IMR-90 (cell line): Measurements from ENCODE around the gene SIM2. TPM values are rescaled to one million over a fixed set of nuclear protein-coding genes. Genes with fewer than 3 reads are reported as not detected.

Experiments
- ATAC-seq: fragments of 200-7000 bp; cut with Tn5 transposase; 2 replicates; pipeline ENCODE4 v1.9.1; 2020; ENCODE audit warnings: low read depth, mild to moderate bottlenecking, moderate library complexity
- BruUV-seq: library from RNA; stranded (reverse); fragments of 400-500 nt; replicated peaks from 2 replicates; lab custom pipeline; 2021; lab: Mats Ljungman, UMichigan
- CTCF ChIA-PET: fragments of 300-600 bp; formaldehyde crosslinking; extraction: SDS; loops from one replicate; lab custom pipeline; 2021; ENCODE audit warnings: antibody characterized with exemption; lab: Yijun Ruan, JAX
- POLR2A ChIA-PET: fragments of 300-600 bp; sonication (Branson Sonifier 250); formaldehyde crosslinking; loops from one replicate; lab custom pipeline; 2022; ENCODE audit warnings: antibody characterized with exemption; ENCODE audit not compliant: unreplicated experiment; lab: Charles Lee
- DNase-seq: peaks from one replicate; pipeline ENCODE4 v3.0.0; 2013
- H2AFZ ChIP-seq: replicated peaks from 2 replicates; pipeline ENCODE3; 2013; ENCODE audit warnings: low read length, mild to moderate bottlenecking; ENCODE audit not compliant: poor library complexity
- H2AK5ac ChIP-seq: 2 replicates; pipeline ENCODE4 v1.6.1; 2013; ENCODE audit warnings: low read depth, low read length, inconsistent platforms
- H2AK9ac ChIP-seq: replicated peaks from 2 replicates; pipeline ENCODE3; 2013; ENCODE audit warnings: mild to moderate bottlenecking, low read depth, low read length, moderate library complexity; ENCODE audit not compliant: poor library complexity
- H2BK120ac ChIP-seq: 2 replicates; pipeline ENCODE4 v1.6.1; 2013; ENCODE audit warnings: low read depth, low read length, inconsistent platforms
- H2BK15ac ChIP-seq: 3 replicates; pipeline ENCODE4 v1.6.1; 2013; ENCODE audit warnings: low read depth, low read length, inconsistent platforms
- H2BK20ac ChIP-seq: 2 replicates; pipeline ENCODE4 v1.6.1; 2013; ENCODE audit warnings: low read depth, mild to moderate bottlenecking, inconsistent platforms, low read length, moderate library complexity
- H2BK5ac ChIP-seq: 2 replicates; pipeline ENCODE4 v1.6.1; 2013; ENCODE audit warnings: mild to moderate bottlenecking, low read depth, low read length, inconsistent platforms; ENCODE audit not compliant: poor library complexity, severe bottlenecking
- H3K14ac ChIP-seq: replicated peaks from 2 replicates; pipeline ENCODE4 v1.6.1; 2013; ENCODE audit warnings: low read depth, low read length, inconsistent platforms
- H3K18ac ChIP-seq: 2 replicates; pipeline ENCODE4 v1.6.1; 2013; ENCODE audit warnings: low read depth, low read length, control low read depth
- H3K23ac ChIP-seq: 2 replicates; pipeline ENCODE4 v1.6.1; 2013; ENCODE audit warnings: low read depth, low read length, inconsistent platforms
- H3K27ac ChIP-seq: 2 replicates; pipeline ENCODE4 v1.5.1; 2013; ENCODE audit warnings: mild to moderate bottlenecking, control low read depth, low read length; ENCODE audit not compliant: insufficient read depth
- H3K27me3 ChIP-seq: 2 replicates; pipeline ENCODE4 v1.6.1; 2013; ENCODE audit warnings: low read length; ENCODE audit not compliant: control insufficient read depth, insufficient read depth
- H3K36me3 ChIP-seq: 2 replicates; pipeline ENCODE4 v1.6.1; 2013; ENCODE audit warnings: low read length, mixed read lengths; ENCODE audit not compliant: control insufficient read depth, insufficient read depth
- H3K4ac ChIP-seq: 2 replicates; pipeline ENCODE4 v1.6.1; 2013; ENCODE audit warnings: low read depth, low read length, inconsistent platforms
- H3K4me1 ChIP-seq: 2 replicates; pipeline ENCODE4 v1.6.1; 2013; ENCODE audit warnings: low read length, mixed read lengths; ENCODE audit not compliant: control insufficient read depth, insufficient read depth
- H3K4me2 ChIP-seq: 2 replicates; pipeline ENCODE4 v1.6.1; 2013; ENCODE audit warnings: low read depth, mild to moderate bottlenecking, control low read depth, low read length, moderate library complexity
- H3K4me3 ChIP-seq: 2 replicates; pipeline ENCODE4 v1.5.1; 2013; ENCODE audit warnings: low read depth, mild to moderate bottlenecking, control low read depth, low read length, moderate library complexity; ENCODE audit not compliant: insufficient read depth
- H3K56ac ChIP-seq: 2 replicates; pipeline ENCODE4 v1.6.1; 2013; ENCODE audit warnings: low read length, inconsistent platforms; ENCODE audit not compliant: insufficient read depth; ENCODE audit errors: extremely low read depth
- H3K79me1 ChIP-seq, 2 experiments: 2 replicates each; pipeline ENCODE4 v1.6.1; 2013; ENCODE audit warnings: low read length in 2 of 2, inconsistent platforms in 1 of 2, low read depth in 1 of 2
- H3K9ac ChIP-seq: 2 replicates; pipeline ENCODE4 v1.6.1; 2013; ENCODE audit warnings: low read depth, low read length, control low read depth
- H3K9me1 ChIP-seq: 2 replicates; pipeline ENCODE4 v1.6.1; 2013; ENCODE audit warnings: low read length, inconsistent platforms; ENCODE audit not compliant: insufficient read depth
- H3K9me3 ChIP-seq: 2 replicates; pipeline ENCODE4 v1.6.1; 2013; ENCODE audit warnings: low read length; ENCODE audit not compliant: control insufficient read depth, insufficient read depth
- H4K20me1 ChIP-seq: 2 replicates; pipeline ENCODE4 v1.6.1; 2013; ENCODE audit warnings: low read length, inconsistent platforms; ENCODE audit not compliant: insufficient read depth
- H4K5ac ChIP-seq: 2 replicates; pipeline ENCODE4 v1.6.1; 2013; ENCODE audit warnings: mild to moderate bottlenecking, low read depth, low read length, control low read depth
- H4K8ac ChIP-seq, 2 experiments: 2 replicates each; pipeline ENCODE4 v1.6.1; 2013; ENCODE audit warnings: low read depth in 2 of 2, low read length in 2 of 2, control low read depth in 1 of 2, inconsistent platforms in 1 of 2
- H4K91ac ChIP-seq: 2 replicates; pipeline ENCODE4 v1.6.1; 2013; ENCODE audit warnings: low read depth, low read length, inconsistent platforms; ENCODE audit not compliant: insufficient read depth
- FOS ChIP-seq: fragments of 150-350 bp; IDR thresholded peaks from 2 replicates; pipeline ENCODE4 v1.6.1; 2016; ENCODE audit warnings: low read depth, low read length
- MAFK ChIP-seq: IDR thresholded peaks from 2 replicates; pipeline ENCODE4 v1.6.1; 2012; ENCODE audit warnings: low read depth, low read length, improper control_type of control experiment
- NFE2L2 ChIP-seq: fragments of 150-350 bp; IDR thresholded peaks from 2 replicates; pipeline ENCODE4 v1.6.1; 2016; ENCODE audit warnings: low read depth, mild to moderate bottlenecking, low read length
- RCOR1 ChIP-seq: IDR thresholded peaks from 2 replicates; pipeline ENCODE4 v1.6.1; 2012; ENCODE audit warnings: mild to moderate bottlenecking, low read length, improper control_type of control experiment; ENCODE audit not compliant: insufficient replicate concordance
- RFX5 ChIP-seq: IDR thresholded peaks from 2 replicates; pipeline ENCODE4 v1.8.0; 2012; ENCODE audit warnings: low read depth, mild to moderate bottlenecking, low read length, moderate library complexity
- SMC3 ChIP-seq: fragments of 150-350 bp; IDR thresholded peaks from 2 replicates; pipeline ENCODE4 v1.6.1; 2016; ENCODE audit warnings: low read depth, mild to moderate bottlenecking, antibody characterized with exemption, low read length, moderate library complexity
- USF2 ChIP-seq: fragments of 150-350 bp; IDR thresholded peaks from 2 replicates; pipeline ENCODE4 v1.6.1; 2017; ENCODE audit warnings: mild to moderate bottlenecking, antibody characterized with exemption, low read length, low read depth
- WGBS, 2 experiments: methylation state at CpG; one replicate each; pipeline versions ENCODE4 v1.1.5 to v1.1.7; 2013; ENCODE audit warnings: missing lambda C conversion rate in 2 of 2; ENCODE audit not compliant: insufficient read length in 1 of 2; ENCODE audit errors: extremely low coverage in 2 of 2; 5-methylcytosine and 5-hydroxymethylcytosine counted together
- dilution Hi-C: fragments of 300-500 bp; cut with HindIII; formaldehyde crosslinking; loops from one replicate; pipeline ENCODE4 v1.14.3; 2018; ENCODE audit warnings: low sequenced_read_pairs; ENCODE audit not compliant: unreplicated experiment
- in situ Hi-C: fragments of 300-500 bp; cut with MboI; formaldehyde crosslinking; loops from 3 replicates; pipeline ENCODE4 v1.14.3; 2019; ENCODE audit warnings: low sequenced_read_pairs, inconsistent platforms, mixed read lengths
- intact Hi-C: fragments of 100-400 bp; cut with micrococcal nuclease; formaldehyde crosslinking; loops from 2 replicates; pipeline ENCODE4 v1.10.0; 2022
- polyA plus RNA-seq, 3 experiments: library from polyadenylated mRNA; depleted of rRNA; stranded (reverse); fragments of >200 nt; gene quantifications; 2 replicates each; pipeline ENCODE4 v1.2.3, GENCODE V29; 2012; ENCODE audit warnings: low replicate concordance in 1 of 3
- total RNA-seq: library from RNA; depleted of rRNA; stranded (reverse); fragments of >200 nt; gene quantifications from 2 replicates; pipeline ENCODE4 v1.2.3, GENCODE V29; 2012

SIM2 gene
- total and polyA plus RNA-seq, 2 of the 4 experiments (the other 2 are of a cell fraction) = 2.2 to 7.5 TPM

GRCh38 chr21:36703123-36703522, 4.2 kb downstream of the SIM2 start:
- Histone ChIP-seq H2BK5ac (peak overlapping the region; percentile 76), H4K5ac (no peak overlapping the region), H3K9me3 (no peaks in the 10 kb centered on the region), H3K4me1 (no peaks in the 10 kb centered on the region; the same call in 1 of the 2 replicates), H2AK5ac (peak overlapping the region; percentile 27; the same call in 1 of the 2 replicates), H2AK9ac (no peak overlapping the region), H3K79me1 (no peaks in the 10 kb centered on the region), H3K27ac (peak overlapping the region; percentile 19; the same call in 1 of the 2 replicates), H3K14ac (peak overlapping the region; percentile 65), H3K27me3 (peaks cover 94% of the 10 kb centered on the region), H2BK15ac (no peak overlapping the region), H3K9me1 (no peaks in the 10 kb centered on the region; the same call in 1 of the 2 replicates), H3K4me3 (no peak overlapping the region), H4K91ac (no peak overlapping the region; the same call in 1 of the 2 replicates), H3K23ac (peak overlapping the region; percentile 52), H2AFZ (no peak overlapping the region), H2BK20ac (peak overlapping the region; percentile 34; the same call in 1 of the 2 replicates), H3K4ac (peak overlapping the region; percentile 71), H3K9ac (peak overlapping the region; percentile 40; the same call in 1 of the 2 replicates), H4K8ac (peak overlapping the region in 1 of 2 experiments; percentile 58; a peak in 2 of 4 replicates), H3K18ac (no peak overlapping the region), H3K56ac (no peak overlapping the region), H4K20me1 (peaks cover 27% of the 10 kb centered on the region), H3K4me2 (no peak overlapping the region; the same call in 1 of the 2 replicates), H3K36me3 (no peaks in the 10 kb centered on the region), H2BK120ac (peak overlapping the region; percentile 57)
- POLR2A ChIA-PET = interaction anchor here (0.8 kb wide), 1 partner anchor 50 kb away, joined by 3 read pairs; no protein-coding TSS in a partner anchor
- no peak for DNase-seq
- TF ChIP-seq USF2 = no peak
- no peak for TF ChIP-seq MAFK
- no peak for TF ChIP-seq NFE2L2
- TF ChIP-seq RCOR1 = no peak
- TF ChIP-seq SMC3 = no peak
- no peak for TF ChIP-seq RFX5
- TF ChIP-seq FOS = no peak
- dilution Hi-C loops = no loop called here
- no peak for ATAC-seq
- intact Hi-C loops = loop anchor here (5.0 kb wide), 1 partner anchor 214 kb away; no protein-coding TSS in a partner anchor
- no CpG with 5 or more reads among the region's 3 CpGs for WGBS, 2 experiments
- no TSS peak for BruUV-seq
- CTCF ChIA-PET = no interaction called here
- in situ Hi-C loops = no loop called here
